GM13977 (cell line): ENCODE data around the gene SCAPER.

Source experiments
- DNase-seq: peaks from one replicate; pipeline ENCODE4 v3.0.0; 2012; ENCODE audit warnings: low spot score
- in situ Hi-C: fragments of 300-500 bp; cut with MboI; formaldehyde crosslinking; loops from one replicate; pipeline ENCODE4 v1.12.0; 2022; ENCODE audit warnings: low sequenced_read_pairs, low pct_unique_long_range_greater_than_20kb, mixed read lengths, inconsistent platforms; ENCODE audit not compliant: unreplicated experiment
- TF ChIP-seq, protein P1 (sequence below): IDR thresholded peaks from 2 replicates; pipeline ENCODE4 v1.5.1; 2012; ENCODE audit warnings: mild to moderate bottlenecking, control low read depth; ENCODE audit not compliant: insufficient read depth; ENCODE audit errors: extremely low read depth, missing control alignments

The SCAPER gene

DNA sequence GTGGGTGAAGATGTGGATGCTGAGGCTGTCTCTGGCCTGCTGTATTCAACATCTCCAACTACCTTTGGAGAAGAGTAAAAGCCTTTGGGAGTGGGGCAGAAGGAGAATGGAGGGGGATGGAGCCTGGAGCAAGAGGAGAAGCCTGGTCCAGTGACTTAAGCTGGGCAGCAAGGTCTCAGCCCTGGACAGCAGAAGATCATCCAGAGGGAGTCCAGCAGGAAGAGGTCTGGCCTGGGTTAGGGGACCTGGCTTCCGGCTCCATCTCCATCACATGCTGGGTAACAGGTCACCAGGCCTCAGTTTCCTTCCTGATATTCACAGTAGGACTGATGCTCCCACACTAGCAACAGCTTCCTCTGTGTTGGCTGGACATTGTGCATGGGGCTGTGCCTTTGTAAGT, 572.3 kb downstream of the SCAPER start:
- in situ Hi-C loops = no loop called here
- no peak for DNase-seq
- TF ChIP-seq, protein P1, sequence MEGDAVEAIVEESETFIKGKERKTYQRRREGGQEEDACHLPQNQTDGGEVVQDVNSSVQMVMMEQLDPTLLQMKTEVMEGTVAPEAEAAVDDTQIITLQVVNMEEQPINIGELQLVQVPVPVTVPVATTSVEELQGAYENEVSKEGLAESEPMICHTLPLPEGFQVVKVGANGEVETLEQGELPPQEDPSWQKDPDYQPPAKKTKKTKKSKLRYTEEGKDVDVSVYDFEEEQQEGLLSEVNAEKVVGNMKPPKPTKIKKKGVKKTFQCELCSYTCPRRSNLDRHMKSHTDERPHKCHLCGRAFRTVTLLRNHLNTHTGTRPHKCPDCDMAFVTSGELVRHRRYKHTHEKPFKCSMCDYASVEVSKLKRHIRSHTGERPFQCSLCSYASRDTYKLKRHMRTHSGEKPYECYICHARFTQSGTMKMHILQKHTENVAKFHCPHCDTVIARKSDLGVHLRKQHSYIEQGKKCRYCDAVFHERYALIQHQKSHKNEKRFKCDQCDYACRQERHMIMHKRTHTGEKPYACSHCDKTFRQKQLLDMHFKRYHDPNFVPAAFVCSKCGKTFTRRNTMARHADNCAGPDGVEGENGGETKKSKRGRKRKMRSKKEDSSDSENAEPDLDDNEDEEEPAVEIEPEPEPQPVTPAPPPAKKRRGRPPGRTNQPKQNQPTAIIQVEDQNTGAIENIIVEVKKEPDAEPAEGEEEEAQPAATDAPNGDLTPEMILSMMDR = no peak

DNA sequence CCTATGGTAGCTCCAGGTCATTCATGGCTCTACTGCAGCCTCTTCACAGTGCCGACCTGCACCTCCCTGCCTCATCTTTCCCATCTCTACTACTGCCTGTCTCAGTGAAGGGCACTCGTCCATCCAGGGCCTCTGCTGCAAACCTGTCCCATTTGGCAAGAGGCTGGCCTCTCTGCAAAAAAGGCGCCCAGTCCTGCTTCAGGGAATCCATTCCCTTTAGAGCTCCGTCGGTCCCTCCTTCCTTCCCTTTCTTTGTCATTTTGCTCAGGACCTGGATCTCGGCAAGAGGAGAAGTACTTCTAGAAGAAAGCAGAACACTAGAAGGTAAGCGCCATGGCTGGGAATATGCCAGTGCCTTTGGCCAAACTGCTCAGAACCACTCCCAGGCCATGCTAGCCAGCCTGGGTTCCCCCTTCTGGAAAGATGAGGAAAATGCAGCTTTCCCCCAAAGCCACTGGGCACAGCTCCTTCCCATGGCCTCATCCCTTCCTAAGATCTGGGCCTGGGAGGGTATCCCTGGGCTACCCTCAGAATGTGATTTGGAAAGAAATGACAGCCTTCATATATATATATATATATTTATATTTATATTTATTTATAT, 575.0 kb downstream of the SCAPER start:
- TF ChIP-seq, protein P1 = peak; percentile 47
- no peak for DNase-seq

DNA sequence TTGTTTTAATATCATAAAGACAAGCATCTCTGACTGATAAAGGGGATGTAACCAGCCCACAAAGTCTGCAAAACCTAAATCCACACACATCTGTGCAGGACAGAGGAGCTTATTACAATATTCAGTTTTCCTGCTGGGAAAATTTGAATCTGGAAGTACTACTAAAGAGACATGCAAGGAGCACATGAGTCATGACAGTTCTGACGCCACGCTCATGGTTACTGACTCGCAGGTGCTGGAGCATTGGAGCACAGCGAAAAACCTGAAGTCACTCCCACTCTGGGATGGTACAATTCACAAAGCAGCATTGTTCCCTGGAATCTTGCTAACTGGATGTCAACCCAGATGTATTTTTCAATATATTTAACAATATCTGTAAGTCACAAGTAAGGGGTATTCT, 576.2 kb downstream of the SCAPER start:
- in situ Hi-C loops = no loop called here
- TF ChIP-seq, protein P1 = no peak
- DNase-seq = no peak

More for the DNA sequence above, 575.0 kb downstream of the SCAPER start:
- in situ Hi-C loops = no loop called here

DNA sequence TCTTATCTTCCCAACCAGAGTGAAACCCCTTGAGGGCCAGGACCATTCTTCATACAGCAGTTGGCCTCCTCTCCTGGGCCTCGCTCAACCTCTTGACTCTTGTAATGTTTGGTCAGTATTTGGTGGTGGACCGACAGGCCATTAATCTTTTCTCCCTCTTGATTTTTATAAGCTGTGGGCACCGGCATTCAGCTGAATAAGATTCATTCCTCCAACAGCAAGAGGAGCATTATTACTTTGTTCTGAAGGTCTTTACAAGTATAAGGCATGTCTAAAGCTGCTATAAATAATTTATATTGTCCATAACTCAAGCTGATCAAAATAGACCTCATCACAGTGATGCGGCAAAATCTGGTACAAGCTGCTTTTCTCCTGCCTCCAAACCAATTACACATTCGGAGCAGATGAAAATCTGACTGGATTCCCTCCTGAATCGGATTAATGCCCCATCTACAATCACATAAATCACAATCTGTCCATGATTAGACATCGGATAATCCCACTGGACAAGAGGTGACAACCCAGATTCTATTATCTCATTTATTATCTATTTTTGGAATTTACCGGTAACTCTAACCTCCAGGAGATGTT, 576.9 kb downstream of the SCAPER start:
- in situ Hi-C loops = no loop called here
- TF ChIP-seq, protein P1 = no peak
- DNase-seq = no peak

DNA sequence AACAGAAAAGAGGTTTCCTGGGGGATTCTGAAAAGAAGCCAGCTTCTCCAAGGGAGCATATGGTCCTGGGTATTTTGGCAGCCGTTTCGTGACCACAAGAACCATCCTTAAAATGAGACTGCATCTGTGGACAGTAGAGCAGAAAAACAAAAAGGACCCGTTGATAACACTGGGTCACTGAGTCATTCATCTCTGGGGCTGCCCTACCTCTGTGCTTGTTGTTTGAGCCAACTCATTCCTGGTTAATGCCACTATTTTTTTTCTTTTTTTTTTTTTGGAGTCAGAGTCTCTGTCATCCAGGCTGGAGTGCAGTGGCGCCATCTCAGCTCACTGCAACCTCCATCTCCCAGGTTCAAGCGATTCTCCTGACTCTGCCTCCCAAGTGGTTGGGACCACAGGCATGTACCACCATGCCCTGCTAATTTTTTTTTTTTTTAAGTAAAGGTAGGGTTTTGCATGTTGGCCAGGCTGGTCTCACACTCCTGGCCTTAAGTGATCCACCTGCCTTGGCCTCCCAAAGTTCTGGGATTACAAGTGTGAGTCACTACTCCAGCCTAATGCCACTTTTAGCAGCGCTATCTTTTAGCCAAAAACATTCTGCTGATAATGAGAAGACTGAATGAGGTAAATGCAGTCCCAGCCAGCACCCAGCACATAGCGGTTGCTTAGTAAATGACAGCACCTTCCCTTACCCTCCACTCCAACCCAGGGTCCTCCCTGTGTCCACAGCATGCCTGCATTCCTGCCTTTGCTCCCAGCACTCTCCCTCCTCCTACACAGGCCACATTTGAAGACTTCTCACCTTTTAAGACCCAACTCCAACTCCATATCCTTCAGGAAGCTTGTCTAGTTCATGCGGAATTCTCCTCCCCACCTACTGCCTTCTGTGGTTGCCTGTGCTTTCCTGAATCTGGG, 577.7 kb downstream of the SCAPER start:
- TF ChIP-seq, protein P1 = no peak
- in situ Hi-C loops = no loop called here
- no peak for DNase-seq

DNA sequence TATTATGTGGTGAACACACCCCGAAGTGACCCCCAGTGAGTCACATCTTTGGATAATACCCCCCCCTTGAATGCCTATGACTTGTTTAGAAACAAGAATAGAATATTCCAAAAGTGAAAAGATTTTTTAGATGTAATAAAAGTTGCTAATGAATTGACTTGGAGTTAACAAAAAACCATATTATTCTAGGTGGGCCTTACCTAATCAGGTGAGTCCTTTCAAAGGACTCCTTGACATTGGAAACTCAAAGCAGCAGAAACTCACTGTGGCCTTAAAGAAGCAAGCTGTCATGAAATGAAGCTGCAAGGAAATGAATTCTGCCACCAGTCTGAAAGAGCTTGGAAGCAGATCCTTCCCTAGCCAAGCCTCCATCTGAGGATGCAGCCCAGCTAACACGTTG, 579.4 kb downstream of the SCAPER start:
- TF ChIP-seq, protein P1 = no peak
- no peak for DNase-seq
- in situ Hi-C loops = no loop called here
